Uterus (tissue), 4 donors: ENCODE data around the gene IRF7. TPM values are rescaled to one million over a fixed set of nuclear protein-coding genes. Genes with fewer than 3 reads are reported as not detected.

ENCODE experiments used
- DNase-seq, 2 donors: peaks; one replicate each; pipeline ENCODE4 v3.0.0-alpha.2; 2019 to 2020
- H3K27ac ChIP-seq, 2 donors: fragments of 200-600 bp; sonication (generic); 1 replicate in 1 of 2; 2 replicates in 1 of 2; pipeline ENCODE4 v1.5.1; 2016 to 2018
- H3K27me3 ChIP-seq, 2 donors: fragments of 200-600 bp; sonication (generic); one replicate each; pipeline ENCODE4 v1.5.1; 2018 to 2019; ENCODE audit warnings: control low read depth in 1 of 2
- H3K36me3 ChIP-seq, 2 donors: fragments of 200-600 bp; sonication (generic); one replicate each; pipeline ENCODE4 v1.5.1; 2019; ENCODE audit warnings: control low read depth in 1 of 2
- H3K4me1 ChIP-seq, 2 donors: fragments of 200-600 bp; sonication (generic); one replicate each; pipeline ENCODE4 v1.5.1; 2018 to 2019; ENCODE audit warnings: control low read depth in 1 of 2
- H3K4me3 ChIP-seq, 2 donors: fragments of 200-600 bp; sonication (generic); 1 replicate in 1 of 2; 2 replicates in 1 of 2; pipeline ENCODE4 v1.5.1; 2018 to 2019; ENCODE audit warnings: mild to moderate bottlenecking in 1 of 2
- H3K9me3 ChIP-seq, 2 donors: fragments of 200-600 bp; sonication (generic); one replicate each; pipeline ENCODE4 v1.5.1; 2019; ENCODE audit warnings: control low read depth in 1 of 2
- CTCF ChIP-seq, 4 experiments: fragments of 200-600 bp in 2 of 4; fragments of 450-650 bp in 2 of 4; sonication (generic) in 2 of 4; IDR thresholded peaks; one replicate each; pipeline ENCODE4 v1.5.1; 2016 to 2019; ENCODE audit warnings: antibody characterized with exemption in 4 of 4, mild to moderate bottlenecking in 2 of 4, moderate library complexity in 1 of 4
- POLR2A ChIP-seq, 2 donors: fragments of 450-650 bp; IDR thresholded peaks; one replicate each; pipeline ENCODE4 v1.6.1; 2016; ENCODE audit warnings: antibody characterized with exemption in 2 of 2, mild to moderate bottlenecking in 1 of 2, moderate library complexity in 1 of 2
- intact Hi-C: fragments of 100-400 bp; cut with DNase I; formaldehyde crosslinking; loops from one replicate; pipeline ENCODE4 v1.15.1; 2023; ENCODE audit warnings: low total_unique reads
- total RNA-seq, 4 donors: library from RNA; depleted of rRNA in 3 of 4; stranded (reverse); fragments of >200 nt in 3 of 4; gene quantifications; one replicate each; pipeline versions ENCODE4 v1.1.0 to v1.2.4, GENCODE V29; 2014 to 2023
- donor health status: DM: yes; HTN: yes; CAD: no.

IRF7 gene
- total RNA-seq, 4 donors from 2014 or later: 9.1 to 33.6 (median 13.1) TPM

DNA sequence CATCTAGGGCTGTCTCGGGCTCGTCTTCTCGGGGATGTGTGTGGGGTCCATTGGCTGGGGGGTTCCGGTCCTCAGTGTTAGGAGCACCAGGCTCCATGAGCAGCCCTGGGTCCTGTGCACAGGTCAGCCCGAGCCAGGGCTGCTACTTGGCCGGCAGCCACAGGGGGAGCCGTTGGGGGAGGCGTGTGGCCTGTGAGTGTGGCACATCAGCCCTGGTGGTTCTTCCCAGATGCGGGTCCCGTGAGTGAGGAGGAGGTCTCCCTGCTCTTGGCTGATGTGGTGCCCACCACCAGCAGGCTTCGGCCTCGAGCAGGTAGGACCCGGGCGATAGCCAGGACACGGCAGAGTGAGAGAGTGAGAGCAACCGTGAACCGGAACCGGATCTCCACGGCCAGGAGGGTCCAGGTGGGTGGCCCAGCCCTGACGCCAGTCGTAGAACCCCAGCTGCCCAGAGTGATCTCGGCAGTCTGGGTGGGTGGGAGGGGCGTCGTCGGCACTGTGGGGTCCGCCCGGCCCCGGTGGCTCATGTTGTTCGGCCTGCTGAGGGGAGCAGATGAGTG, 18.5 kb downstream of the IRF7 start:
- H3K36me3 ChIP-seq: no peaks in the 10 kb centered on the region
- no peaks in the 10 kb centered on the region for H3K4me1 ChIP-seq
- intact Hi-C loops: no loop called here
- no peak for TF ChIP-seq POLR2A (IDR thresholded peaks at IDR 0.05)
- no peak for TF ChIP-seq CTCF (IDR thresholded peaks at IDR 0.05)
- no peak for DNase-seq
- H3K9me3 ChIP-seq: no peaks in the 10 kb centered on the region
- H3K27me3 ChIP-seq: no peaks in the 10 kb centered on the region
- H3K4me3 ChIP-seq: no peak overlapping the region
- no peak overlapping the region for H3K27ac ChIP-seq

- TF ChIP-seq CTCF (IDR thresholded peaks at IDR 0.05) (no peak), POLR2A (IDR thresholded peaks at IDR 0.05) (no peak)
- Histone ChIP-seq H3K4me3 (no peak overlapping the region), H3K9me3 (no peaks in the 10 kb centered on the region), H3K4me1 (no peaks in the 10 kb centered on the region), H3K27me3 (no peaks in the 10 kb centered on the region), H3K36me3 (no peaks in the 10 kb centered on the region), H3K27ac (no peak overlapping the region)
- no peak for DNase-seq
- intact Hi-C loops: no loop called here
Measured at GRCh38 chr11:596374-596773, 19.4 kb downstream of the IRF7 start.

- DNase-seq: no peak
- no peak overlapping the region for H3K4me3 ChIP-seq
- no peaks in the 10 kb centered on the region for H3K36me3 ChIP-seq
- no peaks in the 10 kb centered on the region for H3K27me3 ChIP-seq
- intact Hi-C loops: no loop called here
- no peaks in the 10 kb centered on the region for H3K9me3 ChIP-seq
- H3K27ac ChIP-seq: no peak overlapping the region
- no peak for TF ChIP-seq POLR2A (IDR thresholded peaks at IDR 0.05)
- TF ChIP-seq CTCF (IDR thresholded peaks at IDR 0.05): no peak
- no peaks in the 10 kb centered on the region for H3K4me1 ChIP-seq
Measured at GRCh38 chr11:595400-595799, 20.4 kb downstream of the IRF7 start.

DNA sequence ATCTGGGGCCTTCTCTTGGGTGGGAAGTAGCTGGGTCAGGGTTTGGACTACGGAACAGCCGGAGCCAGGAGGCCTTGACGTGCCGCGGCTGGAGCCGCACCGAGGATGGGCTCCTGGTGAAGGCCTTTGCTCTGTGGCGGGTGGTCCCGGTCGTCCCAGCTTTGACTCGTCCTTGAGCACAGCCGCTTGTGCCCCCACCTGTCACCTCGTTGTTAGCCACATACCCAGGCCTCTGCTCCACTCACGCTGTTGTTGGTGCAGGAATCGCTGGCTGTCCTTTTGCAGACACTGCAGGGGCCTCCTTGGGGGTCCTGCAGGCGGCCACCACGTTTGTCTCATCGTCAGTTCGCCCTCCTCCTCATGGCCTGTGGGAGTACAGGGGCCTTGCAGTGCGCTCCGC, 22.4 kb downstream of the IRF7 start:
- no peak overlapping the region for H3K4me3 ChIP-seq
- TF ChIP-seq CTCF (IDR thresholded peaks at IDR 0.05): no peak
- no peak for TF ChIP-seq POLR2A (IDR thresholded peaks at IDR 0.05)
- no peak overlapping the region for H3K27ac ChIP-seq
- no peaks in the 10 kb centered on the region for H3K4me1 ChIP-seq
- H3K36me3 ChIP-seq: no peaks in the 10 kb centered on the region
- intact Hi-C loops: no loop called here
- DNase-seq: no peak
- H3K9me3 ChIP-seq: no peaks in the 10 kb centered on the region
- H3K27me3 ChIP-seq: no peaks in the 10 kb centered on the region

GRCh38 chr11:592918-593317, 22.8 kb downstream of the IRF7 start:
- Histone ChIP-seq H3K27me3 (no peaks in the 10 kb centered on the region), H3K27ac (no peak overlapping the region), H3K36me3 (no peaks in the 10 kb centered on the region), H3K9me3 (no peaks in the 10 kb centered on the region), H3K4me1 (no peaks in the 10 kb centered on the region), H3K4me3 (no peak overlapping the region)
- intact Hi-C loops: no loop called here
- TF ChIP-seq CTCF (IDR thresholded peaks at IDR 0.05): no peak
- TF ChIP-seq POLR2A (IDR thresholded peaks at IDR 0.05): no peak
- no peak for DNase-seq
